Fibroblast of the aortic adventitia (primary cell): Measurements from ENCODE around the gene MICAL3. TPM values are rescaled to one million over a fixed set of nuclear protein-coding genes. Genes with fewer than 3 reads are reported as not detected.
"Not testable (repeated sequence)": the region's sequence is repeated elsewhere in the genome, so short reads cannot be mapped to it uniquely, and the experiment has no call there.

Source experiments
- DNase-seq: peaks from one replicate; pipeline ENCODE4 v3.0.0-alpha.2; 2010; ENCODE audit warnings: low read depth
- H3K4me3 ChIP-seq: 2 replicates; pipeline ENCODE4 v1.5.1; 2011; ENCODE audit warnings: low read depth, mild to moderate bottlenecking, control low read depth, low read length, moderate library complexity
- CTCF ChIP-seq: IDR thresholded peaks from 2 replicates; pipeline ENCODE4 v1.5.1; 2011; ENCODE audit warnings: mild to moderate bottlenecking, low read length, control low read depth, inconsistent platforms; ENCODE audit not compliant: insufficient read depth
- total RNA-seq: library from RNA; depleted of rRNA; stranded (reverse); fragments of >200 nt; gene quantifications from 2 replicates; pipeline ENCODE4 v1.2.3, GENCODE V29; 2012; ENCODE audit warnings: low replicate concordance

Gene MICAL3
- total RNA-seq, 1 donor, result 18.8 TPM

- H3K4me3 ChIP-seq, result no peak overlapping the region
- no peak for DNase-seq
- no peak for TF ChIP-seq CTCF
Measured at GRCh38 chr22:17990942-17991341, 33.4 kb downstream of the MICAL3 start.

- H3K4me3 ChIP-seq, result no peak overlapping the region
- DNase-seq, result no peak
- no peak for TF ChIP-seq CTCF
Measured at GRCh38 chr22:17990147-17990546, 34.2 kb downstream of the MICAL3 start.

GRCh38 chr22:17988800-17989513 lies 35.4 kb downstream of the MICAL3 start:
- TF ChIP-seq CTCF, result no peak
- H3K4me3 ChIP-seq, result no peak overlapping the region
- no peak for DNase-seq

GRCh38 chr22:17985606-17986005 lies 38.8 kb downstream of the MICAL3 start:
- DNase-seq, result no peak
- H3K4me3 ChIP-seq, result no peak overlapping the region
- no peak for TF ChIP-seq CTCF

GRCh38 chr22:17985071-17985470 lies 39.3 kb downstream of the MICAL3 start:
- not testable (repeated sequence) for H3K4me3 ChIP-seq, DNase-seq

- no peak for DNase-seq
- H3K4me3 ChIP-seq, result no peak overlapping the region
- no peak for TF ChIP-seq CTCF
Measured at GRCh38 chr22:17984114-17984513, 40.2 kb downstream of the MICAL3 start.

GRCh38 chr22:17982572-17983141 lies 41.7 kb downstream of the MICAL3 start:
- TF ChIP-seq CTCF, result no peak
- no peak for DNase-seq
- no peak overlapping the region for H3K4me3 ChIP-seq
